DOHH2 (cell line): ENCODE results near the gene INSC.

Experiments
- CTCF ChIP-seq: fragments of 200-600 bp; sonication (generic); IDR thresholded peaks from one replicate; pipeline ENCODE4 v1.5.1; 2014; ENCODE audit warnings: antibody characterized with exemption, mild to moderate bottlenecking, low read depth, low read length; ENCODE audit not compliant: poor library complexity, severe bottlenecking
- EZH2phosphoT487 ChIP-seq: fragments of 200-600 bp; sonication (generic); IDR thresholded peaks from 2 replicates; pipeline ENCODE4 v1.6.1; 2017; ENCODE audit warnings: borderline replicate concordance, mild to moderate bottlenecking, antibody characterized with exemption, low read length, moderate library complexity, mixed read lengths

- no peak for TF ChIP-seq CTCF
- no peak for TF ChIP-seq EZH2phosphoT487
Observed at GRCh38 chr11:15108592-15109130, 6.1 kb upstream of the INSC start.
